HCEC 1CT (cell line): Measurements from ENCODE around the gene SAMD3.
"Not testable (repeated sequence)": the region's sequence is repeated elsewhere in the genome, so short reads cannot be mapped to it uniquely, and the experiment has no call there.

Source experiments
- DNase-seq: peaks from one replicate; pipeline ENCODE4 v3.0.0-alpha.2; 2017

Gene SAMD3

DNA sequence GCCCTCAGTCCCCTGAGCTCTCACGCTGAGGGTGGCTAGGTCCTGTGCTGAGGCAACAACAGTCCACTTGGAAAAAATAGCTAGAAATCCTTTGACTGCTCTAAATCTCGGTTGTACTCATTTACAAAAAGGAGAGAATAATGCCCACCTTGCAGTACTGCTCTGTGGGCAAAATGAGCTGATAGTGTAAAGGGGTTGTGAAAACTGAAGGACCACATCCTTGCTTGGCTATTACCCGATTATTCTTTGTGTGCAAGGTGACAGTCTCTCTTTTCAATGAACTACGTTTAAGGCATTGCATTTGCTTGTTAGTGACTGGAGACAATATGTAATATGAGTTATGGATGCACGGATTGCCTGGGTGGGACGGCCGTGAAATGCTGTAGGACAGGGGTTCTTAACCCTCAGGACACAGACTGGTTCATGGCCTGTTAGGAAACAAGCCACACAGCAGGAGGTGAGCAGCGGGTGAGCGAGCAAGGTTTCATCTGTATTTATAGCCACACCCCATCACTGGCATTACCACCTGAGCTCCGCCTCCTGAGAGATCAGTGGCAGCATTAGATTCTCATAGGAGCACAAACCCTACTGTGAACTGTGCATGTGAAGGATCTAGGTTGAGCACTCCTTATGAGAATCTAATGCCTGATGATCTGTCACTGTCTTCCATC, 14.6 kb downstream of the SAMD3 start:
- DNase-seq = no peak

DNA sequence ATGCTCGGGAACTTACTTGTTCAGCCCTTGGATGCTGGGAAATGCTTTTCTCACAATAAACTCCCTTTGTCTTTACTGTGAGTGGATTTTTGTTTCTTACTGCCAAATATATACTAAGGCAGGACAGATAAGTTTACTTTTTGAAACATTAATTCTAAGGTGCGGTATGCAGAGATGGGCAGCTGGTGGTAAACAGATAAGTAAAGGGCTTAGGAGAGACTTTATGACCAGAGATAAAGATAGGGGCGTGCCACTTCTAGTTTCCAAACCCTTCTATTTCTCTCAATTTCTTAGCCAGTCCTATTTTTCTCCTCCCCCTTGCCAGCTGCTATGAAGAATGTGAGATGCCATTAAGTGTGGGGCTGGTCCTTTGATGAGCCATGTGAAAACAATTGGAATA, 16.3 kb downstream of the SAMD3 start:
- no peak for DNase-seq

DNA sequence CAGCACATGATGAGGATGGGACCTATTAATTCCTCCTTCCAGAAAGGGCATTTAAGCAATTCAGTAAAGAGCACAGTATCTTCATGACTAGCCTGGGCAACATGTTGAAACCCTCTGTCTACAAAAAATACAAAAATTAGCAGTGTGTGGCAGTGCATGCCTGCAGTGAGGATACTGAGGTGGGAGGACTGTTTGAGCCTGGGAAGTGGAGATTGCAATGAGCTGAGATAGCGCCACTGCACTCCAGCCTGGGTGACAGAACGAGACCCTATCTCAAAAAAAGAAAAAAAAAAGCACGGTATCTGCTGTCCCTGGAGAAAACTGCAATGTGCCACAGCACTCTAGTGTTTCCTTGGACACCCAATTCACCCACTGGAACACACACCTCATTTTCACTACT, 18.4 kb downstream of the SAMD3 start:
- no peak for DNase-seq

DNA sequence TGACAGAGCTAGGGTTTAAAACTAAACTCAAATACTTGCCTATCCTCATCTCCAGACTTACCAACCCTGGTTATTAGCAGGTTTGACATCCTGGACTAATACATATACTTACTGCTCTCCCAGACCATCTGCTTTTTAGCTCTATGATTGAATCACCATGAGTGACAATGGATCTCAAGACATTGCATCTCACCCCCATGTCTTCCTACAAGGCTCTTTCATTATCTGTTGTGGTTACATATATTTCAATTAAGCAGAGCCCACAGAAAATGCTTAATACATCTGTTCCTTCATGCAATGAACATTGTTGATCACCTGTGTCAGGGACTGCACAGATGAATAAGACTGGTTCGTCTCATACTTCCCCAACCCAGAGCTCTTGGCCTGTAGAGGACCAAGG, 19.4 kb downstream of the SAMD3 start:
- no peak for DNase-seq

DNA sequence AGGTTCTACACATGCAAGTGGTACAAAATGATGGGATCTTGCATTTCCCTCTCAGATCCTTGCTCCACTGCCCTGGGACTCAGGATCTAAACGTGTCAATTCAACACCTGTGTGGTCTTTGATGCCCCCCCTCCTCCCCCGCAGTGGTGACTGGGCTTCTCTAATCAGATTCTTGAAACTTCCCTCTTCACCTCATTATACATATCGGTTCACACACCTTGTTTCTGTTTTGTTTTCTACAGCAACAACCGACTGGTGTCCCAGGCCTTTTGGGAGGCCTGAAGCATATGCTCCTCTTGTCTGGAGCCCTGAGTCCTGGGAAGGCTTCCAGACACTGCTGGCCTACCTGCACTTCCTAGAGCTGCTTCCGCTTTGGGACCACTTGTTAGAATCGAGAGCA, 20.0 kb downstream of the SAMD3 start:
- DNase-seq = no peak

DNA sequence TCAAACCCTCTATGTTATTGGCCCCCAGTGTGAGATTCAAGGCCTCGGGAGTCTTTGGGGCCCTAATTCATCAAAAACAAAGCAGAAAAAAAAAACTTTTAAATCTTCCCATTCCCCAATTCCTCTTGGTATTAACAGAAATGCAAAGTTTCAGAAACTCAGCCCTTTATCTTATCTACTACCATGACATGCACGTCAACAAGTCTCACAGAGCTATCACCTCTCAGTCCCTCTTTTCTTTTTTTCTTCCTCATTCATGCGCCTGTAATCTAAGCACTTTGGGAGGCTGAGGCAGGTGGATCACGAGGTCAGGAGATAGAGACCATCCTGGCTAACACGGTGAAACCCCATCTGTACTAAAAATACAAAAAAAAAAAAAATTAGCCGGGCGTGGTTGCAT, 22.7 kb downstream of the SAMD3 start:
- DNase-seq = no peak

DNA sequence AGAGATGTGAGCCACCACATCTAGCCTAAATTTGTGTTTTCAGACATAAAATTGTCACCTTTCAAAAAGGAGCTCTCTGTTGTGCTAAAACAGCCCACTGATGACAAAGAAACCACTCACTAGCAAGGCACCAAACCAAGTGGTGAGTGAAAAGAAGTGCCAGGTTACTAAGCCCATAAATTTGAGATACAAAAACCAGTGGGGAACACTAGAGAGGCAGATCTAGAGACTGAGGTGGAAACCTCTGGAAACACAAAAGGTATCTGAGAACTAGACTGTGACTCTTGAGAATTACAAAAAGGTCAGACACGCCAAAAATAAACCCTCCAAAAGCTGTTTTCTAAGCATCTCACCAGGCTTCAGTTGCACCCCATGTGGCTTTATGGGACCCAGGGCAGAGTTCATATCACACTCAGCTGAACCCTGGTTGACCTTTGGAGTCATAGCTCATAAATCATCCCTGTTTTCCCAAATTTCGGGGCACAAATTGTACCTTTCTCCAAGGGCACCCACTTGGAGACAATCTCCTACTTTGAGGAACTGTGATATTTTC, 24.2 kb downstream of the SAMD3 start:
- DNase-seq = no peak

DNA sequence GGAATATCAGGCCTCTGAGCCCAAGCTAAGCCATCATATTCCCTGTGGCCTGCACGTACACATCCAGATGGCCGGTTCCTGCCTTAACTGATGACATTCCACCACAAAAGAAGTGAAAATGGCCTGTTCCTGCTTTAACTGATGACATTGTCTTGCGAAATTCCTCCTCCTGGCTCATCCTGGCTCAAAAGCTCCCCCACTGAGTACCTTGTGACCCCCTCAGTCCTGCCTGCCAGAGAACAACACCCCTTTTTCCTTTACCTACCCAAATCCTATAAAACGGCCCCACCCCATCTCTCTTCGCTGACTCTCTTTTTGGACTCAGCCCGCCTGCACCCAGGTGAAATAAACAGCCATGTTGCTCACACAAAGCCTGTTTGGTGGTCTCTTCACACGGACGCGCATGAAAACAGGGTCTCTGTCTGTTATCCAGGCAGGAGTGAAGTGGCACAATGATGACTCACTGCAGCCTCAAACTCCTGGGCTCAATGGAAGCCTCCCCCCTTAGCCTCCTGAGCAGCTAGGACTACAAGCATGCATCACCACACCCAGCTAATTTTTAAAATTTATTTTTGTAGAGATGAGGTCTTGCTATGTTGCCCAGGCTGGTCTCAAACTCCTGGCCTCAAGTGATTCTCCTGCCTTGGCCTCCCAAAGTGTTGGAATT, 24.8 kb downstream of the SAMD3 start:
- DNase-seq = not testable (repeated sequence)

DNA sequence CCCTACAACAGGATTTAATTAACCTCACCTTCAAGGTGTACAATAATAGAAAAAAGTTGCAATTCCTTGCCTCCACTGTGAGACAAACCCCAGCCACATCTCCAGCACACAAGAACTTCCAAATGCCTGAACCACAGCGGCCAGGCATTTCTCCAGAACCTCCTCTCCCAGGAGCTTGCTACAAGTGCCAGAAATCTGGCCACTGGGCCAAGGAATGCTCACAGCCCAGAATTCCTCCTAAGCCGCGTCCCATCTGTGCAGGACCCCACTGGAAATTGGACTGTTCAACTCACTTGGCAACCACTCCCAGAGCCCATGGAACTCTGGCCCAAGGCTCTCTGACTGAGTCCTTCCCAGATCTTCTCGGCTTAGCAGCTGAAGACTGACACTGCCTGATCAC, 28.3 kb downstream of the SAMD3 start:
- DNase-seq = not testable (repeated sequence)

DNA sequence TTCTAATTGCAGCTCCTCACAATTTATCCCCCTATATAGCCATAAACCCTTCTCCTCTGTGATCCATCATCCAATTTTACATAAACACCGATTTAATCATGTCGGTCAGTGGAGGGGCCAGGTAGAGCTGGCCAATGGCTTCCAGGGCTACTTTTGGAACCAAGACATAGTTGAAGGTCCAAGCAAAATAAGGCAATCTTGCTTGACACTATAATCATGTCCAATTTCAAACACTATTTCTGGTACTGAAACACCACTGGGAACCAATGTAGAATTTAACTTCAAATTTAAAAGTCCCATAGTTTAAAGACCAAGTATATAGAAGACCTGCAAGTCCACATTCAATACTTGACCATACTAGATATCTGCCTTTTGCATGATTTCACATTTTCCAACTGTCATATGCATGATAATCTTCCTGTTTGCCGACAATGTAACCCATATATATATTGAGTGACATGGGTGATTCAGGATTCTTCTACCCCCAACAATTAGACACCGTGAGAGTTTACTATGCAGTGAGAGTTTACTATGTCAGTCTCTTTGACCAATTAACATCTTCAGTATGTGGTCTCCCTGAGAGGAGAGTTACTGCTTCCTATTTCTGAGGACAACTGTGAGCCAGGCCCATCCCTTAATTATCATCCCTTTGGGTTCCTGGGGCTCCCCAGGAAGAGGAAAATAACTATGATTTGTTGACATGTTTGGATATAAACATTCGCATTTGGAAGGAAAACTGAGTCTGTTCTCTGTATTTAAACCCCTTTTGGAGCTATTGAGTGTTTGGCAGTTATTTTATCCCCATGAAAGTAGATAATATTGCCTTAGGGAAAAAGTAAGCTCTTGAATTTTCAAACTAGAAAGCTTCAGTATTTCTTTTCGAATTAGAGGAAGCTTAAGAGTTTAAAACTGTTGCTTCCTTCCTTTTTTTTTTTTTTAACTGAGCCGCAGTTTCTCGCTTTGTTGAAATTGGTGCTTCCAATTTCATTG, 31.8 kb downstream of the SAMD3 start:
- DNase-seq = no peak

DNA sequence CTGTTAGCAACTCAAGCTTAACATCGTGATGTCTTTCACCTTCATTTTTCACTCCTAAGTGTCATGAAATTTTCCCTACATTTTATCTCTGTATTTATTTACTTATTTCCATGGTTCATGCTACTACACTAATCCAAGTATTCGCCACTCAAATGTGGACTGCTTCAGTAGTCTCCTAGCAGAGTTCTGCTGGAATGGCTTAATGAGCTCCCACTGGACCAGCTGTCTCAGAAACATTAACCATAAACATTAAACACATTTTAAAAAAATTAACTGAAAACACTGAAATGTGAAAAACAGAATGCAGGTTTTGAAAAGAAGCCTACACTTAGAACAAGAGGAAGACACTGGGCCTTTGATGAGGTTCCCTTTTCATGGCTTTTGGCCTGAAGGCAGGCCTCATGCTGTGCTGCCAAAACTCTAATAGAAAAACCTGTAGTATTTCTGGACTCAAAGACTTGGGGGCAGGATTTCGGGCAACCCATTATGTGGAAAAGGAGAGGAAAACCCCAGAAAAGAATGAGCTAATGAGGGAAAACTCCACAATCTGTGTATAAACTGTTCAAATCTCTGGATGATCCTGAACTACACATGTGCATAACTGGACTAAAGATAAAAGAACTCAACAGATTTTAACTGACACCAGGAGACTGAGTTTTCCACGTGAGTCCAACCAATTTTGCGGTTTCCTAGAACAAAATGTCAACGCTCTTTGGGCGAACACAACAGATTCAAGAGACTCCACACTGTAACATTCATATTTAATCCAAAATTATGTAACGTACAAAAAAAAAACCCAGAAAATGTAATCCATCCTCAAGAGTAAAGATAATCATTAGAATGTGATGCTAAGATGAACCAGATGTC, 33.0 kb downstream of the SAMD3 start:
- no peak for DNase-seq

DNA sequence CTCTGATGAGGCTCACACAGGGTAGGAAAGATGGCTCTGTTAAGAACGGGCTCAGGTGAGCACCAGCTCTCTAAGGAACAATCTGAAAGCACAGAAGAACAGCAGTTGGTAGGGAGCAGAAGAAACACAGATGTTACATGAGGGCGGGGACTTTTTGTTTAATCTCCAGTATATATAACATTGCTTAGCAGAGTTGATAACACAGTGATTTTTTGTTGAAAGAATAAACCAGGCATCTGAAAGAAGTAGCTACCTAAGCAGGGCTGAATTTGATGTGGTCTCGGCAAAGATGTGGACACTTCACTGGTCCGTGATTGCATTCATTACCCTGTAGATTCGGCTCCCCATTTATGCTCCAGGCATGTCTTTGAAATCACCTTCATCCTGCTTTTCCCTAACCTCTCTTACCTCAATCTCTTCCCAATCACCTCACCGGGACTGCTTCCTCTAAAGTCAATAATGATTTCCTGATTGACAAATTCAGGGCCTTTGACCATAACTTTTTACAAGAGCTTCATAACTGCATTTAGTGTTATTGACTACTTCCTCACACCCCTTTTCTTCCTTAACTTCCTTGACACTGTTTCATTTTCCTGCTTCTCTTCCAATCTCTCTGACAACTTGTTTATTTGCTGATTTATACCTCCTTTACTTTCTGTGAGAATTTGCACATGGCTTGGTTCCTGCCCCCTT, 34.4 kb downstream of the SAMD3 start:
- no peak for DNase-seq

DNA sequence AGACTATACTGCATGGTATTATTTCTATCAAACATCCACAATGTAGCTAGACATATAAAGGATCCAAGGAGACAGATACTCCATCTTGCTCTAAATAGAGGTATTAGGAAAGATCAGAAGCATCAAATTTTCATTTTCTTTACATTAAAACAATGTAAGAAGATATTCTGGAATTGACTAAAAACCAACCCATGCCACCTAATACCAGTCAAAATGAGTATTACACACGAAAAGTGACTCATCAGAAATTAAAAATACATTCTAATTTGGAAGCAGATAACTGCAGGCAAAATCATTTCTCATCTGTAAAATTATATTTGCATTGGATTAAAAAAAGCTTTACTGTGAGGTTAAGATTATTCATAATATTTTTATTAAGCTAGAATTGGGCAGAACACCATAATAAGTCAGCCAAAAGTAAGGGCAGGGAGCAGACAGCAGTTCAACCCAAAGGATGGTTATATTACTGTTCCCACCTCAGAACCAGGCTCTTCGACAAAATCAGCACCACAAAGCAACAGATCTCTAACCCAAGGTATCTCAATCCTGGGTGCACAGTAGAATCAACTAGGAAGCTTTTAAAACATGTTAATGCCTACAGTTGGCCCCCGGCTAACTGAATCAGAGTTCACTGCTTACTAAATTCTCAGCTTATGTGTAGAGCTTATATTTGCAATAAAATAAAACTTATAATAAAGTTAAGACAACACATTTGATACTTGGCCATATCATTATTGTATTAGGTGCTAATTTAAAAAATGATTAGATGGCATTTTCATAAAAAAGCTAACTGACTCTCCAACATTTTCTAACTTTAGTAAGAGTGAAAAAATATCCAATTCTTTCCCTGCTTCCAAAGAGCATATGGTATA, 35.2 kb downstream of the SAMD3 start:
- DNase-seq = no peak

DNA sequence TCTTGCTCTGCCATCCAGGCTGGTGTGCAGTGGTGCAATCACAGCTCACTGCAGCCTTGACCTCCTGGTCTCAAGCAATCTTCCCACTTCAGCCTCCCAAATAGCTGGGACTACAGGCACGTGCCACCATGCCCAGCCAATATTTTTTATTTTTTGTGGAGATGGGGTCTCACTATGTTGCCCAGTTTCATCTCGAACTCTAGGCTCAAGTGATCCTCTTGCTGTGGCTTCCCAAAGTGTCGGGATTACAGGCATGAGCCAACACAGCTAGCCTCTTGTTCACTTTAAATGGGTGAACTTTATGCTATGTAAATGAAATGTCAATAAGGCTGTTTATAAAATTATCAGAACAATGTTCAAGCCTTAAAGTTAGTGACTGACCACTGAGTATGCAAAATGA, 37.1 kb downstream of the SAMD3 start:
- no peak for DNase-seq

DNA sequence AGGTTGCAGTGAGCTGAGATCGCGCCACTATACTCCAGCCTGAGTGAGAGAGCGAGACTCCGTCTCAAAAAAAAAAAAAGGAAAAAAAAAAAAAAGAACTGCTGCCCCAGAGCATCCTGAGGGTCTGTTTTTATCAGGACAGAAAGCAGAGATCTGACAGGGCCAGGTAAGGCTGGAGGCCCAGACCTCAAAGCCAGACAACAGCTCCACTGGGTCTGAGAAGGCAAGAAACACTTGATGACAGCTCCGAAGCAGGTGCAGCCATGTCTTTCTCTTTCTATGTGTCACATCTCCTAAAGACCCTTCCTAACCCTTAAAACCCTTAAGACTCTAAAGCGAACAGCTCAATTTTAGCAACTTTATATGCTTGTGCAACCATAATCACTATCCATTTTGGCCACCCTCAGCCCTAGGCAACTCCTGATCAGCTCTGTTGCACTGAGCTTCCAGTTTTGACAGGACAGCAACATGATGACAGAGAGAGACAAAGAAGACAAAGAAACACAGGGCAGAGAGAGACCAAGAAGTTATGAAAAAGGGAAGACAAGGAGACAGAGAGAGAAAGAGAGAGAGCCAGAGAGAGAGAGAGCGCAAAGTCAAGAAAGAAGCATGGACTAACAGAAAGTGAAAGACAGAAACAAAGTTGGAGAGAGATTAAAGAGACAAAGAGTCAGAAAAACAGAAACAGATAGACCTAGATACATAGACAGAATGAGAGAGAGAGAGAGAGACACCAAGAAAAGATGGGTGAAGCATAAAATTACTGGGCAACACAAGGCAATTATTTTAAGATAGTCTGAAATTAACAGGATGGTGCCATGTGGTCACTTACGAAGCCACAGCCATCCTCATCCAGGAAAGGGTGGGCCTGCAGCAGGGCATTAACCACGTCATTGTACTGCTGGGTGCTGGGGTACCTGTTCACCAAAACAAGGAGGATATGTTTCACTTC, 39.2 kb downstream of the SAMD3 start:
- no peak for DNase-seq

DNA sequence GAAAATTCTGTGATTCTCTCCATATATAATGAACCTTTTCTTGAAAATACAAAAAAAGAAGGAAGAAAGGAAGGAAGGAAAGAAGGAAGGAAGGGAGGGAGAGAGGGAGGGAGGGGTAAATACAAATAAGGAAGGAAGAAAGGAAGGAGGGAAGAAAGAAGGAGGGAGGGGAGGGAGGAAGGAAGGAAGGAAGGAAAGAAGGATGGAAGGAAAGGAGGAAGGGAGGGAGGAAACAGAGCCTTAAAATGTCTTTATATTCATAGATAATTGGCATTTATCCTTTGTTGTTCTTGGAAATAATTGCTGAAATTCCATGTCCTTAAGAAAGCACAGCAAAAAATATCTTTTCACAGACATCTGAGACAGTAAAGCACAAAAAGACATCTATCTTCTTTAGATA, 40.3 kb downstream of the SAMD3 start:
- no peak for DNase-seq

DNA sequence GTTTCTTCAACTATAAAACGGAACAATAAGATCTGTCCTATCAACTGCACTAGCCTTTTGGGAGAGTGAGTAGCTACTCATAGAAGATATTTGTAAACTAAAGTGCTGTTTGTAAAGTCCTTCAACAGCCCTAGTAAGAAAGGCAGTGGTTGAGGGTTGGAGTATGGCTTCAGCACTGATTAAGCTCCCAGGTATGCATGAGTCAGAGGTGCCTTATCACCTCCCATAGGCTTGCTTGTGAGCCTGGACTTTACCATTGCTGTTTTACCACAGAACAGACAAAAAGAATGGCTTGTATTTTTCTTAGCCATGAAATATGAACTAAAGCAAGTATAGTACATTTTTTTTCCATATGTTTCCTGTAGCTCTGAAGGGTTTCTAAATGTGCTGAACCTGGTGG, 44.1 kb downstream of the SAMD3 start:
- peak; percentile 90 for DNase-seq

DNA sequence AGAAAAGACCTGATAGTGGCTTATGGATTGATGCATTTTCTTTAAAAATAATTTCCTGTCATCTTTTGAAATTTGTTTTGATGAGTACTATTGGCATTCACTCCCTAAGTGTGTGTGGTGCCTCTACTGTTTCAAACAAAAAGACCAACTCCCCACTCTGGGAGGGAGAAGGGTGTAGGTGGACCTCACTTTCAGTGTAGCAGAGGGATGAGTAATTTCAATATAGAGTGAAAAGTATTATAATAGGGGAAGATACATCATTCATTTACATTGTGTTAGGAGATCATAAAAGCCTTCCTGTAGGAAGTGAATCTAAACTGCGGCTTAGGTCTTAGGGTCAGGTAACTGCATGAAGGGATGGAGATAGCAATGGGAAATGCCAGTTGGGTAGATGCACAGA, 46.4 kb downstream of the SAMD3 start:
- DNase-seq = no peak

DNA sequence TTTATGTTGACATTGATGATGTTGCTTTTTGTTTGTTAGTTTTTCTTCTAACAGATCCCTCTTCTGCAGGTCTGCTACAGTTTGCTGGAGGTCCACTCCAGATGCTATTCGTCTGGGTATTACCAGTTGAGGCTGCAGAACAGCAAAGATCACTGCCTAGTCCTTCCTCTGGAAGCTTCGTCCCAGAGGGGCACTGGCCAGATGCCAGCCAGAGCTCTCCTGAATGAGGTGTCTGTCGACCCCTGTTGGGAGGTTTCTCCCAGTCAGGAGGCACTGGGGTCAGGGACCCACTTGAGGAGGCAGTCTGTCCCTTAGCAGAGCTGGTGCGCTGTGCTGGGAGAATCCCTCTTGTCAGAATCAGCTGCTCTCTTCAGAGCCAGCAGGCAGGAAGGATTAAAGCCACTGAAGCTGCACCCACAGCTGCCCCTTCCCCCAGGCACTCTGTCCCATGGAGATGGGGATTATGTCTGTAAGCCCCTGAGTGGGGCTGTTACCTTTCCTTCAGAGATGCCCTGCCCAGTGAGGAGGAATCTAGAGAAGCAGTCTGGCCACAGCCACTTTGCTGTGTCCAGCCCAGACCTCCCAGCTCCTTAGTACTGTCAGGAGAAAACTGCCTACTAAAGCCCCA, 49.3 kb downstream of the SAMD3 start:
- DNase-seq = not testable (repeated sequence)
